ENCODE results near the gene CCR2. TPM values are rescaled to one million over a fixed set of nuclear protein-coding genes. Genes with fewer than 3 reads are reported as not detected.

CCR2 gene
- polyA plus RNA-seq, 1 of the 3 experiments (the other 2 are of a cell fraction): not detected

DNA sequence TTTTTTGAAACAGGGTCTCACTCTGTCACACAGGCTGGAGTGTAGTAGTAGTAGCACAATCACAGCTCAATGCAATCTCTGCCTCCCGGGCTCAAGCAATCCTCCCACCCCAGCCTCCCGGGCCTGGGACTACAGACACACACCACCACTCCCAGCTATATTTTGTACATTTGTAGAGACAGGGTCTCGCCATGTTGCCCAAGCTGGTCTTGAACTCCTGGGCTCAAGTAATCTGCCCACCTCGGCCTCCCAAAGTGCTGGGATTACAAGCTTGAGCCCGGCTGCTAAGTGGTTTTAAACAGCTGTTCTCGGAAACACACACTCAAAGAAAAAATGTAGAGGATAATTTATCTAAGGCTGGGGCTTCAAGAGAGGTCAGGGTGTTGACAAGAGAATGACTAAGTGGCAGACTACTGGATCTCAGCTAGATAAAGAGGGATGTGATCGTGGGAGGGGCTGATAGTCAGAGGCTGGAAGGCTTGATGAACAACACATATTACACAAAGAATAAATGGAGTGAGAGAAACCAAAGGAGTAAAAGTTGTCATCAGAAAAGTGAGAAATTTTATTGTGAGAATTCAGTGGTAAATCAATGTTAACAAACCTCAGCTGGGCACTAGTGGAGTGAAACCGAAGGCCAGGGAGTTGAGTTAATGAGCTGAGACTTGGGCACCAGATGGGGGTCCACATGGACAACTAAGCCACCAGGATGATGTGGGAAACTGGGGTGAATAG lies 46.3 kb downstream of the CCR2 start:
- Histone ChIP-seq H3K4me2 (no peak overlapping the region), H3K36me3 (replicated peaks in 1 of 2; ENCODE audit: control insufficient read depth in 1 of 2, insufficient read depth in 2 of 2, low read length in 1 of 2) (no peaks in the 10 kb centered on the region), H3K4me1 (ENCODE audit: control insufficient read depth in 1 of 2, insufficient read depth in 2 of 2, low read depth in 1 of 2, low read length in 1 of 2) (no peaks in the 10 kb centered on the region), H3K9ac (no peak overlapping the region), H3K79me2 (ENCODE audit: insufficient read depth) (no peaks in the 10 kb centered on the region), H3K4me3 (ENCODE audit: low read depth in 2 of 2, low read length in 1 of 2) (no peak overlapping the region), H3F3A (replicated peaks; ENCODE audit: insufficient read depth) (no peaks in the 10 kb centered on the region), H2AFZ (ENCODE audit: low read depth) (no peak overlapping the region), H3K27ac (ENCODE audit: low read depth in 2 of 2, low read length in 1 of 2) (no peak overlapping the region), H3K9me3 (no peaks in the 10 kb centered on the region), H3K9me2 (no peaks in the 10 kb centered on the region; the same call in 1 of the 2 replicates), H3K27me3 (ENCODE audit: insufficient read depth) (no peaks in the 10 kb centered on the region; the same call in 1 of the 2 replicates), H4K20me1 (ENCODE audit: insufficient read depth) (no peaks in the 10 kb centered on the region)
- TF ChIP-seq, protein P1, sequence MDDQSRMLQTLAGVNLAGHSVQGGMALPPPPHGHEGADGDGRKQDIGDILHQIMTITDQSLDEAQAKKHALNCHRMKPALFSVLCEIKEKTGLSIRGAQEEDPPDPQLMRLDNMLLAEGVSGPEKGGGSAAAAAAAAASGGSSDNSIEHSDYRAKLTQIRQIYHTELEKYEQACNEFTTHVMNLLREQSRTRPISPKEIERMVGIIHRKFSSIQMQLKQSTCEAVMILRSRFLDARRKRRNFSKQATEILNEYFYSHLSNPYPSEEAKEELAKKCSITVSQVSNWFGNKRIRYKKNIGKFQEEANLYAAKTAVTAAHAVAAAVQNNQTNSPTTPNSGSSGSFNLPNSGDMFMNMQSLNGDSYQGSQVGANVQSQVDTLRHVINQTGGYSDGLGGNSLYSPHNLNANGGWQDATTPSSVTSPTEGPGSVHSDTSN (IDR thresholded peaks at IDR 0.05): no peak
- TF ChIP-seq FOSL2 (IDR thresholded peaks at IDR 0.05; ENCODE audit: borderline replicate concordance, low read depth) (no peak), MEF2A (IDR thresholded peaks at IDR 0.05; ENCODE audit: borderline replicate concordance, low read depth) (no peak), FOXJ3 (CRISPR knock-in tag; IDR thresholded peaks at IDR 0.05) (no peak), SIN3A (IDR thresholded peaks at IDR 0.05; ENCODE audit: borderline replicate concordance, low read depth, low read length) (no peak), FOXM1 (IDR thresholded peaks at IDR 0.05; ENCODE audit: low read depth) (no peak), TAF1 (IDR thresholded peaks at IDR 0.05; ENCODE audit: borderline replicate concordance, low read depth, low read length) (no peak), TCF12 (IDR thresholded peaks at IDR 0.05) (no peak), EP300 (IDR thresholded peaks at IDR 0.05; ENCODE audit: borderline replicate concordance in 1 of 2, low read depth in 1 of 2, low read length in 1 of 2) (no peak), SMC3 (IDR thresholded peaks at IDR 0.05; ENCODE audit: low read depth, low read length) (no peak), RCOR1 (IDR thresholded peaks at IDR 0.05; ENCODE audit: low read length) (no peak), NRF1 (IDR thresholded peaks at IDR 0.05; ENCODE audit: low read depth, low read length) (no peak), JUND (IDR thresholded peaks at IDR 0.05) (no peak), GABPA (IDR thresholded peaks at IDR 0.05; ENCODE audit: low read depth) (no peak), NFIC (IDR thresholded peaks at IDR 0.05; ENCODE audit: borderline replicate concordance) (no peak)
- TF ChIP-seq, protein P2, sequence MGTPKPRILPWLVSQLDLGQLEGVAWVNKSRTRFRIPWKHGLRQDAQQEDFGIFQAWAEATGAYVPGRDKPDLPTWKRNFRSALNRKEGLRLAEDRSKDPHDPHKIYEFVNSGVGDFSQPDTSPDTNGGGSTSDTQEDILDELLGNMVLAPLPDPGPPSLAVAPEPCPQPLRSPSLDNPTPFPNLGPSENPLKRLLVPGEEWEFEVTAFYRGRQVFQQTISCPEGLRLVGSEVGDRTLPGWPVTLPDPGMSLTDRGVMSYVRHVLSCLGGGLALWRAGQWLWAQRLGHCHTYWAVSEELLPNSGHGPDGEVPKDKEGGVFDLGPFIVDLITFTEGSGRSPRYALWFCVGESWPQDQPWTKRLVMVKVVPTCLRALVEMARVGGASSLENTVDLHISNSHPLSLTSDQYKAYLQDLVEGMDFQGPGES (IDR thresholded peaks at IDR 0.05; ENCODE audit: low read depth, low read length): no peak
- TF ChIP-seq, protein P3, sequence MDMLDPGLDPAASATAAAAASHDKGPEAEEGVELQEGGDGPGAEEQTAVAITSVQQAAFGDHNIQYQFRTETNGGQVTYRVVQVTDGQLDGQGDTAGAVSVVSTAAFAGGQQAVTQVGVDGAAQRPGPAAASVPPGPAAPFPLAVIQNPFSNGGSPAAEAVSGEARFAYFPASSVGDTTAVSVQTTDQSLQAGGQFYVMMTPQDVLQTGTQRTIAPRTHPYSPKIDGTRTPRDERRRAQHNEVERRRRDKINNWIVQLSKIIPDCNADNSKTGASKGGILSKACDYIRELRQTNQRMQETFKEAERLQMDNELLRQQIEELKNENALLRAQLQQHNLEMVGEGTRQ (IDR thresholded peaks at IDR 0.05; ENCODE audit: borderline replicate concordance, low read depth, low read length): no peak
- TF ChIP-seq, protein P4, sequence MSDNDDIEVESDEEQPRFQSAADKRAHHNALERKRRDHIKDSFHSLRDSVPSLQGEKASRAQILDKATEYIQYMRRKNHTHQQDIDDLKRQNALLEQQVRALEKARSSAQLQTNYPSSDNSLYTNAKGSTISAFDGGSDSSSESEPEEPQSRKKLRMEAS (IDR thresholded peaks at IDR 0.05; ENCODE audit: low read depth): no peak
- 9% methylated on average over 8 of the region's 8 CpGs for WGBS (ENCODE audit: low lambda C conversion rate)
- DNase-seq: no peak
- CTCF ChIA-PET: interaction anchor here (1.0 to 1.6 kb wide), 2 partner anchors 22 to 88 kb away, joined by 3 to 6 read pairs; no protein-coding TSS in a partner anchor
- POLR2A ChIA-PET: no interaction called here
